ENCODE measurements around the gene RFTN1. TPM values are rescaled to one million over a fixed set of nuclear protein-coding genes. Genes with fewer than 3 reads are reported as not detected.

The RFTN1 gene
- total RNA-seq, 2 experiments from 2014 or later = 55.7 to 56.4 TPM

- no peak overlapping the region for H3K4me3 Mint-ChIP-seq
- ChIA-PET CTCF (interaction anchor here (1.0 kb wide), 1 partner anchor 192 kb away, joined by 4 read pairs; no protein-coding TSS in a partner anchor), POLR2A (no interaction called here)
- intact Hi-C loops (cut with DNase I, micrococcal nuclease) = no loop called here
- no peaks in the 10 kb centered on the region for H3K9me3 ChIP-seq (ENCODE audit: control insufficient read depth in 1 of 2, insufficient read depth in 1 of 2, low read length in 2 of 2)
- peaks cover 34% of the 10 kb centered on the region for H3K4me1 Mint-ChIP-seq (ENCODE audit: low read depth)
- no peaks in the 10 kb centered on the region for H3K27me3 Mint-ChIP-seq
- peak overlapping the region; percentile 72 for H3K27ac Mint-ChIP-seq
- no peak for ATAC-seq (ENCODE audit: poor library complexity)
- no peaks in the 10 kb centered on the region for H3K27me3 ChIP-seq (ENCODE audit: control insufficient read depth in 1 of 2, insufficient read depth in 2 of 2, low read length in 2 of 2)
- DNase-seq = no peak
- no peaks in the 10 kb centered on the region for H3K4me1 ChIP-seq (ENCODE audit: insufficient read depth, low read length)
- H3K4me3 ChIP-seq (ENCODE audit: low read length) = no peak overlapping the region
- peaks cover 61% of the 10 kb centered on the region for H3K36me3 ChIP-seq (ENCODE audit: insufficient read depth, low read length)
- H3K36me3 Mint-ChIP-seq (ENCODE audit: low read depth) = peaks cover 80% of the 10 kb centered on the region
- no peaks in the 10 kb centered on the region for H3K9me3 Mint-ChIP-seq
- TF ChIP-seq CTCF (IDR thresholded peaks at IDR 0.05) = no peak
- H3K27ac ChIP-seq (ENCODE audit: low read depth in 1 of 2, low read length in 2 of 2) = no peak overlapping the region
Observed at GRCh38 chr3:16358336-16358735, 155.2 kb downstream of the RFTN1 start.

DNA sequence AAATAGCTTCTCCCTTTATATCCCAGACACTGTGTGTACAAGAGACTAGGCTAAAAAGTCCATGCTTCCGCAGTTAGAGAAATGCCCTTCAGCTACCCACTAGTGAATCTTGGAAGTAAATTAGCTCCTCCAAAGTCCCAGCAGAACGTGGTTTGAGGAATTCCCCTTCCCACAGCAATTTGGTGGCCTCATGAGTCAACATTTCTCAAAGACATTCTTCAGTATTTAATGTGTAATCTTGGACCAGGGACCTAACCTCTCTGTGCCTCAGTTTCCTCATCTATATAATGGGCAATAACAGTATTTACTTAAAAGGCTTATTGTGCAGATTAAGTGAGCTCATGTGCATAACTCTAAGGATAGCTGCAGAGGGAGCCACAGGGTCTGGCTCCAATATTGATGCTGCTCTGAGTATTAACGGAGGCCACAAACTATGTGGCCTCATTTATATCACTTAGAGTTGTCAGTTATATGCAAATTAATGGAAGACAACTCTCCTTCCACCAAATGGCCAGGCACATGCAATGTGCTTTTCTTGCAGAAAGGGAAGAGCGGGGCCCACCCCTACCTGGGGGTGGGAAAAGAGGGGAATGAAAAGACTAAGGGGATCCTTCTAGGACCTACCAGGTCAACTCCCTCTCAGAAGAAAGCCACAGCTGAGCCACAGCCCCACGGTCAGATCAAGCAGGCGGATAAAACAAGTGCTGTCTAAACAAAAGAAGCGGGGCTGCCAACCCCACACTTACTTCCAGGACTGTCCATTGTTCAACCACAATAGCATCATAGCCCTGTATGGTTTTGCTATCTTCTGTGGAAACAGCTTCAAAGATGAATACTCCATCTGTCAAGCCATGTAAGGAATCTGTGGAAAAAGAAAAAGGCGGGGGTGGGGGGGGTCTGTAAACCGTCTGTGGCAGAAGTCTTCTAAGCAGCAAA, 156.0 kb downstream of the RFTN1 start:
- ChIA-PET CTCF (no interaction called here), POLR2A (no interaction called here)
- Histone ChIP-seq H3K27ac (ENCODE audit: low read depth in 1 of 2, low read length in 2 of 2) (no peak overlapping the region), H3K4me1 (ENCODE audit: insufficient read depth, low read length) (no peaks in the 10 kb centered on the region), H3K9me3 (ENCODE audit: control insufficient read depth in 1 of 2, insufficient read depth in 1 of 2, low read length in 2 of 2) (no peaks in the 10 kb centered on the region), H3K4me3 (ENCODE audit: low read length) (no peak overlapping the region), H3K27me3 (ENCODE audit: control insufficient read depth in 1 of 2, insufficient read depth in 2 of 2, low read length in 2 of 2) (no peaks in the 10 kb centered on the region), H3K36me3 (ENCODE audit: insufficient read depth, low read length) (peaks cover 57% of the 10 kb centered on the region)
- Mint-ChIP-seq H3K27ac (peak overlapping the region; percentile 72), H3K36me3 (ENCODE audit: low read depth) (peaks cover 79% of the 10 kb centered on the region), H3K4me3 (no peak overlapping the region), H3K4me1 (ENCODE audit: low read depth) (peaks cover 39% of the 10 kb centered on the region), H3K27me3 (no peaks in the 10 kb centered on the region), H3K9me3 (no peaks in the 10 kb centered on the region)
- intact Hi-C loops (cut with DNase I, micrococcal nuclease) = no loop called here
- TF ChIP-seq CTCF (IDR thresholded peaks at IDR 0.05) = no peak
- DNase-seq (no peak), ATAC-seq (ENCODE audit: poor library complexity) (no peak)

DNA sequence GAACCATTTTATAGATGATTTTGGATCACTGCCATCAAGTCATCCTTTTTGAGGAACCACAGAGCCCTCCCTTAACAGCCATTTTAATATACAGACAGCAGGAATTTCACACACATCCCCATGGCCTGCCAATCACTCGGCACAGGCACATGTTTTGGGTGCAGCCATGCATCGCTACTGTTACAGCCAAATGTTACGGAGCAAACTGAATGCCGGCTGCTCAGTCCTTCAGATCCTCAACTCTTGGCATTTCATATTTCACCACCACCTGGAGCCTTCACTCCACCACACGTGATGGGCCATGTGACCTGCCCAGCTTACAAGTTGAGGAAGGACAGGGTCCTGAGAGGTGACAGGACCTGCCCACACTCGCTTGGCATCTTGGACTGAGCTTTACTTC, 157.7 kb downstream of the RFTN1 start:
- peaks cover 38% of the 10 kb centered on the region for H3K4me1 Mint-ChIP-seq (ENCODE audit: low read depth)
- Histone ChIP-seq H3K4me3 (ENCODE audit: low read length) (no peak overlapping the region), H3K36me3 (ENCODE audit: insufficient read depth, low read length) (peaks cover 54% of the 10 kb centered on the region), H3K4me1 (ENCODE audit: insufficient read depth, low read length) (no peaks in the 10 kb centered on the region), H3K9me3 (ENCODE audit: control insufficient read depth in 1 of 2, insufficient read depth in 1 of 2, low read length in 2 of 2) (no peaks in the 10 kb centered on the region), H3K27ac (ENCODE audit: low read depth in 1 of 2, low read length in 2 of 2) (peak overlapping the region in 1 of 2 donors; percentile 1), H3K27me3 (ENCODE audit: control insufficient read depth in 1 of 2, insufficient read depth in 2 of 2, low read length in 2 of 2) (no peaks in the 10 kb centered on the region)
- no peak for TF ChIP-seq CTCF (IDR thresholded peaks at IDR 0.05)
- peaks cover 78% of the 10 kb centered on the region for H3K36me3 Mint-ChIP-seq (ENCODE audit: low read depth)
- no peaks in the 10 kb centered on the region for H3K9me3 Mint-ChIP-seq
- ChIA-PET CTCF (no interaction called here), POLR2A (no interaction called here)
- DNase-seq = no peak
- H3K27me3 Mint-ChIP-seq = no peaks in the 10 kb centered on the region
- no peak for ATAC-seq (ENCODE audit: poor library complexity)
- H3K4me3 Mint-ChIP-seq = no peak overlapping the region
- intact Hi-C loops (cut with DNase I, micrococcal nuclease) = no loop called here
- peak overlapping the region; percentile 68 for H3K27ac Mint-ChIP-seq

Measured in CD4-positive, alpha-beta T cell (primary cell).